ENCODE data around the gene SPHK1.

SPHK1 gene

DNA sequence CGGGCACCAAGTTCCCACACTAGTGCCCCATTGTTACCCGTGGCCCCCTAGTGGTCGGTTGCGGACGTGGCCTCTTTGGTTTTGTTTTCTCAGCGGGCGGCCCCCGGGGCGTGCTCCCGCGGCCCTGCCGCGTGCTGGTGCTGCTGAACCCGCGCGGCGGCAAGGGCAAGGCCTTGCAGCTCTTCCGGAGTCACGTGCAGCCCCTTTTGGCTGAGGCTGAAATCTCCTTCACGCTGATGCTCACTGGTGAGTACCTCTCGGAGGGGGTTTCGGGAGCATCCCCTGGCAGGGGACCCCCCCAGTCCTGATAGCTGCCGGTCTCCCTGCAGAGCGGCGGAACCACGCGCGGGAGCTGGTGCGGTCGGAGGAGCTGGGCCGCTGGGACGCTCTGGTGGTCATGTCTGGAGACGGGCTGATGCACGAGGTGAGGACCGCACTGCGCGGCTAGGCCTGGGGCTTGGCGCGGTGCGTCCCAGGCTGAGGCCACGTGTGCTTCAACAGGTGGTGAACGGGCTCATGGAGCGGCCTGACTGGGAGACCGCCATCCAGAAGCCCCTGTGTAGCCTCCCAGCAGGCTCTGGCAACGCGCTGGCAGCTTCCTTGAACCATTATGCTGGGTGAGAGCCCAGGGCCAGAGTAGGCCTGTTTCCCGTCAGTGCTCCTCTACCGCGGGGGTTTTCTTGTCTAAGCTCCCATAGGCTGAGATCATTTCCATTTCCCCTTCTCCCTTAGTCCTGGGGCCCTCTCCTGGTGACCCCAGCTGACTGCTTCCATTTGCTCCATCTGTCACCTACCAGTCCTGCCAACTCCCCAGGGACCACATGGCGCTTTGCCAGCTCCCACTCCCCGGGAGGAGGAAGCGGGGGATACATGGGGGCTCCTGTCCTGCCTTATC is 1.7 kb downstream of the SPHK1 start:
- peak; percentile 87 for DNase-seq

DNA sequence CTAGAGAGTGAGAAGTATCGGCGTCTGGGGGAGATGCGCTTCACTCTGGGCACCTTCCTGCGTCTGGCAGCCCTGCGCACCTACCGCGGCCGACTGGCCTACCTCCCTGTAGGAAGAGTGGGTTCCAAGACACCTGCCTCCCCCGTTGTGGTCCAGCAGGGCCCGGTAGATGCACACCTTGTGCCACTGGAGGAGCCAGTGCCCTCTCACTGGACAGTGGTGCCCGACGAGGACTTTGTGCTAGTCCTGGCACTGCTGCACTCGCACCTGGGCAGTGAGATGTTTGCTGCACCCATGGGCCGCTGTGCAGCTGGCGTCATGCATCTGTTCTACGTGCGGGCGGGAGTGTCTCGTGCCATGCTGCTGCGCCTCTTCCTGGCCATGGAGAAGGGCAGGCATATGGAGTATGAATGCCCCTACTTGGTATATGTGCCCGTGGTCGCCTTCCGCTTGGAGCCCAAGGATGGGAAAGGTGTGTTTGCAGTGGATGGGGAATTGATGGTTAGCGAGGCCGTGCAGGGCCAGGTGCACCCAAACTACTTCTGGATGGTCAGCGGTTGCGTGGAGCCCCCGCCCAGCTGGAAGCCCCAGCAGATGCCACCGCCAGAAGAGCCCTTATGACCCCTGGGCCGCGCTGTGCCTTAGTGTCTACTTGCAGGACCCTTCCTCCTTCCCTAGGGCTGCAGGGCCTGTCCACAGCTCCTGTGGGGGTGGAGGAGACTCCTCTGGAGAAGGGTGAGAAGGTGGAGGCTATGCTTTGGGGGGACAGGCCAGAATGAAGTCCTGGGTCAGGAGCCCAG is 2.8 kb downstream of the SPHK1 start:
- no peak for DNase-seq

- DNase-seq = no peak
Observed at GRCh38 chr17:76388966-76389888, 4.8 kb downstream of the SPHK1 start.

- no peak for DNase-seq
Observed at GRCh38 chr17:76390003-76390421, 5.6 kb downstream of the SPHK1 start.

DNA sequence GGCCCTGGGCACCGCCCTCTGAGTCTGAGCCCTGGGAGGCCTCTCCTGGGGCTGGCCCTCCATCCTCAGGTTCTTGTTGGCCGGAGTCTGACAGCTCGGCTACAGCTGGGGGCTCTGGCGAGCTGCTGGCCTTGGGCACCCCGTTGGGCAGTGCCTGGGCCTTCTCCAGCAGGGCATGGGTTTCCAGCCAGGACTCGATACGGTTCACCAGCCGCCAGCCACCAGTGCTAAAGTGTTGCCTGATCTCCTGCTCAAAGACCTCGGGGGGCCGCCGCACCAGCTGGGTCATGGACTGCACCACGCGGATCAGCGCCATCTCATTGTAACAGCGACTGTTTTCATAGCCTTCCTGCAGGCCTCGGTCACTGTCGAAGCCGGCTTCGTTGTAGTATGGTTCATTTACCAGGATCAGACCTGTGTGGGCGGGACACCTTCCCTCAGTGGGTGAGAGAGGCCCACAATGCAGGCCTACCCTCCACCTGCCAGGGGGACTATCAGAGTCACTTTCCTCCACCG is 6.8 kb downstream of the SPHK1 start:
- DNase-seq = no peak

DNA sequence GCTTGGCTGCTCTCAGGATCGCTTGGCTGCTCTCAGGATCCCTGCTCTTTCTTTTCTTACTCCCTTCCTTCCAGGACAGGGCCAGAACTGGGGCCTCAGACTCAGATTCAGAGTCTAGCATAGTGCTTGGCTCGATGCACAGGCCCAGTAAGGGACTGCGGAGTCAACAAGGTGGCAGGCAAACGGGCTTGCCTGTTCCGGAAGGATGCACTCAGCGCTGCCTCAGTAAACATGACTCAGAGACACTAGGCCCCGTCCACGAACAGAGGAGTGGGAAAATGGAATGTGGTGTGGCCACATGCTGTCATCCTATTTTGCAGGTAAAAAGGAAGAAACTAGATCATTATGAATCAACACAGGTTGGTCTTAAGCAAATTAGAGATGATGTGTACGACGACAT is 9.8 kb downstream of the SPHK1 start:
- DNase-seq = no peak

DNA sequence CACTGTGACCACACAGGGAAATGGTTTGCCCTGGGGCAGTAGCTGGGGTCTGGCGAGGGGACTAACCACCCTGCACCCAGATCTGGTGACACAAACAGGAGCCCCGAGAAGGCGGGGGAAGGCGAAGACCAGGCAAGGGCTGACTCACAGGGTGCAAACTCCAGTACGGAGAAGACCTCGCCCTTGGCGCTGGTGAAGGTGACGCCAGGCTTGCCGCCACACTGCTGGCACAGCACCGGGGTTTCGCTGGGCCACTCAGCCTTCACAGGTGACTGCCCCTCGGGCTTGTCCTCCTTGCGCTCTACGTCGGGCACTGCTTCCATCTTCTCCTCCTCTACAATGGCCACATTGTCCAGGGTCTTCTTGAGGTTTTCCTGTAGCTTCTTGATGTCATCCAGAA is 11.6 kb downstream of the SPHK1 start:
- no peak for DNase-seq

- no peak for DNase-seq
Observed at GRCh38 chr17:76397184-76397583, 12.8 kb downstream of the SPHK1 start.

DNA sequence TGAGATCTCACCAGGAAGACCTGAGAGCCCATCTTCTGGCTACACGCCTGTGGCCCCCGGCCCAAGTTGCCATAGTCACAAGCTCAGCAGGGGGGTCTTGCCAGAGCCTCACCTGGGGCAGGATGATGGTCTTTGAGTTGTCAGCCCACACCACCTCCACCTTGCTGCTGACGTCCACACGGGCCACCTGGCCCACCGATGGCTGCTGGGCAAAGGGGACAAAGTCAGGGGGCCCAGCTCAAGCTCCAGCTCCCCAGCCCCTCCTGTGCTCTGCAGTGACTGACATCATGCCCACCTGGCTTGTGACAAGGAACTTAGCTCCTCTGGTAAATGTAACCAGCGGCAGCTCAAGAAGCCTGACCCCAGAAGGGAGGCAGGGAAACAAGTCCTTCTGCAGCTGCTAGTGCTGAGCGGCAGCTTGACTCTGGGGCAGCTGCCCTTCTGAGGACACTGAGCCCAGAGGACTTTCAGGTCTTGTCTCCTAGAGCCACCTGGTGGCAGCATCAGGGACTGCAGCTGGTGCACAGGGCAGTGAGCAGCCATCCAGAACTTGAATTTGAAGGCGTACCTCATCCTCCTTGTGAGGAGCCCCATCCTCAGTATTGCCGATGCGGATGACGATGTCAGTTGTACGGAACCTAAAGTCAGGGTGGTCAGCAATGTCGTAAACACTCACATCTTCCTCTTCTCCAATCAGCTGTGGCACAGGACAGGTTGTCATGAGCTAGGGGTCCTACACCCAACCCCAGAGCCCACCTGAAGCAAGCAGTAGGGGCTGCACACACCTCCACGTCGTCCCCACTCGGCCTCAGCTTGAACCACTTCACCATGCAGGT is 13.5 kb downstream of the SPHK1 start:
- DNase-seq = peak; percentile 84

GRCh38 chr17:76398523-76399174 is 14.2 kb downstream of the SPHK1 start:
- no peak for DNase-seq

- no peak for DNase-seq
Observed at GRCh38 chr17:76399175-76400172, 15.1 kb downstream of the SPHK1 start.

GRCh38 chr17:76402711-76403110 is 18.3 kb downstream of the SPHK1 start:
- no peak for DNase-seq

DNA sequence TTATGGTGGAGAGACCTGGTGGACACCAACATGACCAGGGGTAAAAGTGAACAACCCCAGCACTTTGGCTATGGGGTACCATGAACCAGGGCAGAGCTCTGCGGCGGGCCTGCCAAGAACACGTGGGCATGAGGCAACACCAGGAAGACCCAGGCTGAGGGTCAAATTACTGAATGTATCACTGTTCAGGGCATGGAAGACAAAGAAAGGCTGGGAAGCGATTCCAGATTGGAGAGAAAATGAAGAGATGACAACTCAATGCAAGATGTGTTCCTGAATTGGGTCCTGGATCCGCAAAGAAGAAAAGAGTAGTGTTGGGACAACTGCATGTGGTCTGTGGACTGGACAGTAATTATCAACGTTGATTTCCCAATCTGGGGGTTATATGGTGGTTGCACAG is 19.8 kb downstream of the SPHK1 start:
- no peak for DNase-seq

DNA sequence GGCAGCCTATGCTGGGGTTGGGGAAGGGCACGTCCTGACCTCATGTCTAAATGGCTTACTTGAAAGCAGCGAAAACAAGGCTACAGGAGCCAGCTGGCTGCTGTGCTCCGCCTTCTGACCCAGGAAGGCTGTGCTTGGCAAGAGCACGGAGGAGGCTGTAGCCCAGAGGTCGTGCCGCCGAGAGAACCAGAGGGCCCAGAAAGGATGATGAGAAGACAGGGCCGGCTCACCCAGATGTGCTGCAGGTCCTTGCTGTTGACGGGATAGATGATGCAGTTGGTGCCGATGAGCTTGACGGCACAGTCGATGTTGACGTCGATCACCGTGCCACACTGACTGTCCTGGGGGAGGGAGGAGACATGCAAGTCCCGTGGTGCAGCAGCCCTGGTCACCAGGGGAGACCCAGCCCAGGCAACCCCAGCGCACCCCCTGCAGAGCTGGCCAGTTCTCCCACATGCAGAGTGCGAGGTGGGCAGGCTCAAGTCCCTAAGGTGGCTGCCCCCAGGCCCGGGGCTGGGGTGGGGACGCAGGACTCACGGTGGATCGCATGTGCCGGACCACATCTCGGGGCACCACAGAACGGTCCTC is 20.7 kb downstream of the SPHK1 start:
- no peak for DNase-seq

- DNase-seq = no peak
Observed at GRCh38 chr17:76405607-76405966, 21.2 kb downstream of the SPHK1 start.

GRCh38 chr17:76405967-76406647 is 21.7 kb downstream of the SPHK1 start:
- DNase-seq = no peak

DNA sequence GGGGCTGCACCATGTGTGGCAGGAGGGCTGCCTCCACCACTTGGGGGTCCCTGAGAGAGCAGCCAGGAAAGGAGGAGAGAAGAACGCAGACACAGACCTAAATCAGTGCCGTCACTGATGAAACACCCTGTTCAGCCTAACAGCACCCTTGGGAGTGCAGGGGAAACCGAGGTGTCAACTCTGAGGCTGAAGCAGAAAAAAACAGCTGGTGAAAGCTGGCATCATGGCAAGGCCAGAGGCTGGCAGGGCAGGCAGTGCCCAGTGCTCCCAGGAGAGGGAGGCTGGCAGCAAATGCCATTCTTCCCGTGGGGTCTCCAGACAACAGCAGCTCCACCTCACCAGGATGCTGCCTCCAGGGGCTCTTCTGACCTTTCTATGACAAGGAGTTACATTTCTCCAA is 23.1 kb downstream of the SPHK1 start:
- DNase-seq = no peak

- DNase-seq = peak; percentile 71
Observed at GRCh38 chr17:76408037-76408849, 23.8 kb downstream of the SPHK1 start.
